CD4-positive, alpha-beta T cell treated with Interleukin-1 beta for 1 hour (primary cell): ENCODE measurements around the gene TSHZ2.

Experiments
- DNase-seq, 2 donors: peaks; one replicate each; pipeline ENCODE4 v3.0.0-alpha.2; 2020 to 2022

The TSHZ2 gene

GRCh38 chr20:53263554-53264438 is 291.6 kb downstream of the TSHZ2 start:
- no peak for DNase-seq

GRCh38 chr20:53264604-53265003 is 292.4 kb downstream of the TSHZ2 start:
- no peak for DNase-seq

- DNase-seq = no peak
These were observed 293.2 kb downstream of the TSHZ2 start for GRCh38 chr20:53265304-53265875.

GRCh38 chr20:53269380-53269779 is 297.2 kb downstream of the TSHZ2 start:
- DNase-seq = no peak

- no peak for DNase-seq
These were observed 298.7 kb downstream of the TSHZ2 start for GRCh38 chr20:53270792-53271375.

GRCh38 chr20:53274365-53274764 is 302.2 kb downstream of the TSHZ2 start:
- no peak for DNase-seq

- no peak for DNase-seq
These were observed 302.6 kb downstream of the TSHZ2 start for GRCh38 chr20:53274807-53275206.

- no peak for DNase-seq
These were observed 304.0 kb downstream of the TSHZ2 start for GRCh38 chr20:53276143-53276542.

GRCh38 chr20:53278555-53278954 is 306.4 kb downstream of the TSHZ2 start:
- no peak for DNase-seq

- DNase-seq = no peak
These were observed 307.6 kb downstream of the TSHZ2 start for GRCh38 chr20:53279735-53280134.

GRCh38 chr20:53281557-53282117 is 309.5 kb downstream of the TSHZ2 start:
- DNase-seq = no peak

- no peak for DNase-seq
These were observed 310.2 kb downstream of the TSHZ2 start for GRCh38 chr20:53282217-53282955.

GRCh38 chr20:53283011-53283410 is 310.9 kb downstream of the TSHZ2 start:
- no peak for DNase-seq

GRCh38 chr20:53283597-53283996 is 311.4 kb downstream of the TSHZ2 start:
- no peak for DNase-seq

- no peak for DNase-seq
These were observed 312.1 kb downstream of the TSHZ2 start for GRCh38 chr20:53284256-53284655.

GRCh38 chr20:53284696-53285095 is 312.5 kb downstream of the TSHZ2 start:
- DNase-seq = no peak

GRCh38 chr20:53287357-53288042 is 315.3 kb downstream of the TSHZ2 start:
- DNase-seq = no peak

GRCh38 chr20:53291548-53291947 is 319.4 kb downstream of the TSHZ2 start:
- DNase-seq = no peak

- DNase-seq = no peak
These were observed 320.2 kb downstream of the TSHZ2 start for GRCh38 chr20:53292347-53292746.

GRCh38 chr20:53294804-53295203 is 322.6 kb downstream of the TSHZ2 start:
- DNase-seq = no peak

- no peak for DNase-seq
These were observed 323.9 kb downstream of the TSHZ2 start for GRCh38 chr20:53296025-53296424.

- DNase-seq = no peak
These were observed 324.4 kb downstream of the TSHZ2 start for GRCh38 chr20:53296451-53297153.
